GM23338 (cell line): ENCODE measurements around the gene FRMD4A.

ENCODE experiments used
- CREB1 ChIP-seq: fragments of 250-450 bp; sonication (Bioruptor Pico); IDR thresholded peaks from 2 replicates; pipeline ENCODE4 v1.5.0; 2020; ENCODE audit warnings: low read depth, mild to moderate bottlenecking, moderate library complexity
- CTCF ChIP-seq, 2 experiments: fragments of 200-600 bp in 1 of 2; sonication (generic) in 1 of 2; conservative IDR thresholded peaks; 2 replicates each; pipeline versions ENCODE4 v1.5.1 to v1.6.1; 2016 to 2017; ENCODE audit warnings: antibody characterized with exemption in 2 of 2, low read depth in 2 of 2, mild to moderate bottlenecking in 2 of 2, moderate library complexity in 1 of 2
- ETS1 ChIP-seq: IDR thresholded peaks from 2 replicates; pipeline ENCODE4 v1.6.1; 2016; ENCODE audit warnings: antibody characterized with exemption
- EZH2 ChIP-seq: fragments of 200-600 bp; sonication (generic); IDR thresholded peaks from one replicate; pipeline ENCODE4 v1.8.0; 2017; ENCODE audit warnings: antibody characterized with exemption, mild to moderate bottlenecking, low read depth; ENCODE audit not compliant: unreplicated experiment
- EZH2phosphoT487 ChIP-seq: fragments of 200-600 bp; sonication (generic); IDR thresholded peaks from one replicate; pipeline ENCODE4 v1.8.1; 2018; ENCODE audit warnings: antibody characterized with exemption; ENCODE audit not compliant: unreplicated experiment
- JUNB ChIP-seq: IDR thresholded peaks from one replicate; pipeline ENCODE4 v1.6.1; 2016; ENCODE audit warnings: antibody characterized with exemption; ENCODE audit not compliant: unreplicated experiment
- NANOG ChIP-seq: IDR thresholded peaks from 2 replicates; pipeline ENCODE4 v1.6.1; 2016; ENCODE audit warnings: antibody characterized with exemption, borderline replicate concordance
- POLR2AphosphoS5 ChIP-seq: IDR thresholded peaks from 2 replicates; pipeline ENCODE4 v1.6.1; 2016; ENCODE audit warnings: antibody characterized with exemption, low read depth
- REST ChIP-seq: IDR thresholded peaks from one replicate; pipeline ENCODE4 v1.6.1; 2018; ENCODE audit warnings: antibody characterized with exemption; ENCODE audit not compliant: unreplicated experiment
- STAT1 ChIP-seq: IDR thresholded peaks from one replicate; pipeline ENCODE4 v1.6.1; 2016; ENCODE audit warnings: antibody characterized with exemption; ENCODE audit not compliant: unreplicated experiment
- ZNF114 ChIP-seq: fragments of 250-450 bp; sonication (Bioruptor Pico); IDR thresholded peaks from 2 replicates; pipeline ENCODE4 v1.5.0; 2020; ENCODE audit warnings: mild to moderate bottlenecking, moderate library complexity
- ZNF331 ChIP-seq: fragments of 250-450 bp; sonication (Bioruptor Pico); IDR thresholded peaks from 2 replicates; pipeline ENCODE4 v1.5.0; 2020; ENCODE audit warnings: low read depth, mild to moderate bottlenecking, moderate library complexity

- no peak for TF ChIP-seq CTCF (conservative IDR thresholded peaks at IDR 0.05; ENCODE audit: low read depth in 2 of 2)
- TF ChIP-seq JUNB = no peak
- no peak for TF ChIP-seq POLR2AphosphoS5
- TF ChIP-seq EZH2phosphoT487 = no peak
- no peak for TF ChIP-seq ZNF114 (CRISPR knock-in tag)
- TF ChIP-seq EZH2 = no peak
- no peak for TF ChIP-seq ETS1
- TF ChIP-seq REST = no peak
- TF ChIP-seq NANOG = no peak
- TF ChIP-seq CREB1 = no peak
- no peak for TF ChIP-seq ZNF331 (CRISPR knock-in tag)
- TF ChIP-seq STAT1 = no peak
Measured at GRCh38 chr10:14131261-14131960, 199.3 kb downstream of the FRMD4A start.
